Measurements from ENCODE around the gene MYL7. TPM values are rescaled to one million over a fixed set of nuclear protein-coding genes. Genes with fewer than 3 reads are reported as not detected.
A peak's percentile ranks its signal among the peaks of the same experiment; 100 is the strongest.

Gene MYL7
- total and polyA plus RNA-seq, 2 experiments from 2014 or later = 4.8 TPM; not detected in 1

GRCh38 chr7:44103566-44103922, 37.6 kb downstream of the MYL7 start (continued):
- TF ChIP-seq, protein P1, sequence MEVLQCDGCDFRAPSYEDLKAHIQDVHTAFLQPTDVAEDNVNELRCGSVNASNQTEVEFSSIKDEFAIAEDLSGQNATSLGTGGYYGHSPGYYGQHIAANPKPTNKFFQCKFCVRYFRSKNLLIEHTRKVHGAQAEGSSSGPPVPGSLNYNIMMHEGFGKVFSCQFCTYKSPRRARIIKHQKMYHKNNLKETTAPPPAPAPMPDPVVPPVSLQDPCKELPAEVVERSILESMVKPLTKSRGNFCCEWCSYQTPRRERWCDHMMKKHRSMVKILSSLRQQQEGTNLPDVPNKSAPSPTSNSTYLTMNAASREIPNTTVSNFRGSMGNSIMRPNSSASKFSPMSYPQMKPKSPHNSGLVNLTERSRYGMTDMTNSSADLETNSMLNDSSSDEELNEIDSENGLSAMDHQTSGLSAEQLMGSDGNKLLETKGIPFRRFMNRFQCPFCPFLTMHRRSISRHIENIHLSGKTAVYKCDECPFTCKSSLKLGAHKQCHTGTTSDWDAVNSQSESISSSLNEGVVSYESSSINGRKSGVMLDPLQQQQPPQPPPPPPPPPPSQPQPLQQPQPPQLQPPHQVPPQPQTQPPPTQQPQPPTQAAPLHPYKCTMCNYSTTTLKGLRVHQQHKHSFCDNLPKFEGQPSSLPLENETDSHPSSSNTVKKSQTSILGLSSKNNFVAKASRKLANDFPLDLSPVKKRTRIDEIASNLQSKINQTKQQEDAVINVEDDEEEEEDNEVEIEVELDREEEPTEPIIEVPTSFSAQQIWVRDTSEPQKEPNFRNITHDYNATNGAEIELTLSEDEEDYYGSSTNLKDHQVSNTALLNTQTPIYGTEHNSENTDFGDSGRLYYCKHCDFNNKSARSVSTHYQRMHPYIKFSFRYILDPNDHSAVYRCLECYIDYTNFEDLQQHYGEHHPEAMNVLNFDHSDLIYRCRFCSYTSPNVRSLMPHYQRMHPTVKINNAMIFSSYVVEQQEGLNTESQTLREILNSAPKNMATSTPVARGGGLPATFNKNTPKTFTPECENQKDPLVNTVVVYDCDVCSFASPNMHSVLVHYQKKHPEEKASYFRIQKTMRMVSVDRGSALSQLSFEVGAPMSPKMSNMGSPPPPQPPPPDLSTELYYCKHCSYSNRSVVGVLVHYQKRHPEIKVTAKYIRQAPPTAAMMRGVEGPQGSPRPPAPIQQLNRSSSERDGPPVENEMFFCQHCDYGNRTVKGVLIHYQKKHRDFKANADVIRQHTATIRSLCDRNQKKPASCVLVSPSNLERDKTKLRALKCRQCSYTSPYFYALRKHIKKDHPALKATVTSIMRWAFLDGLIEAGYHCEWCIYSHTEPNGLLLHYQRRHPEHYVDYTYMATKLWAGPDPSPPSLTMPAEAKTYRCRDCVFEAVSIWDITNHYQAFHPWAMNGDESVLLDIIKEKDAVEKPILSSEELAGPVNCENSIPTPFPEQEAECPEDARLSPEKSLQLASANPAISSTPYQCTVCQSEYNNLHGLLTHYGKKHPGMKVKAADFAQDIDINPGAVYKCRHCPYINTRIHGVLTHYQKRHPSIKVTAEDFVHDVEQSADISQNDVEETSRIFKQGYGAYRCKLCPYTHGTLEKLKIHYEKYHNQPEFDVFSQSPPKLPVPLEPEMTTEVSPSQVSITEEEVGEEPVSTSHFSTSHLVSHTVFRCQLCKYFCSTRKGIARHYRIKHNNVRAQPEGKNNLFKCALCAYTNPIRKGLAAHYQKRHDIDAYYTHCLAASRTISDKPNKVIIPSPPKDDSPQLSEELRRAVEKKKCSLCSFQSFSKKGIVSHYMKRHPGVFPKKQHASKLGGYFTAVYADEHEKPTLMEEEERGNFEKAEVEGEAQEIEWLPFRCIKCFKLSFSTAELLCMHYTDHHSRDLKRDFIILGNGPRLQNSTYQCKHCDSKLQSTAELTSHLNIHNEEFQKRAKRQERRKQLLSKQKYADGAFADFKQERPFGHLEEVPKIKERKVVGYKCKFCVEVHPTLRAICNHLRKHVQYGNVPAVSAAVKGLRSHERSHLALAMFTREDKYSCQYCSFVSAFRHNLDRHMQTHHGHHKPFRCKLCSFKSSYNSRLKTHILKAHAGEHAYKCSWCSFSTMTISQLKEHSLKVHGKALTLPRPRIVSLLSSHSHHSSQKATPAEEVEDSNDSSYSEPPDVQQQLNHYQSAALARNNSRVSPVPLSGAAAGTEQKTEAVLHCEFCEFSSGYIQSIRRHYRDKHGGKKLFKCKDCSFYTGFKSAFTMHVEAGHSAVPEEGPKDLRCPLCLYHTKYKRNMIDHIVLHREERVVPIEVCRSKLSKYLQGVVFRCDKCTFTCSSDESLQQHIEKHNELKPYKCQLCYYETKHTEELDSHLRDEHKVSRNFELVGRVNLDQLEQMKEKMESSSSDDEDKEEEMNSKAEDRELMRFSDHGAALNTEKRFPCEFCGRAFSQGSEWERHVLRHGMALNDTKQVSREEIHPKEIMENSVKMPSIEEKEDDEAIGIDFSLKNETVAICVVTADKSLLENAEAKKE (CRISPR knock-in tag; IDR thresholded peaks at IDR 0.05) = no peak

DNA sequence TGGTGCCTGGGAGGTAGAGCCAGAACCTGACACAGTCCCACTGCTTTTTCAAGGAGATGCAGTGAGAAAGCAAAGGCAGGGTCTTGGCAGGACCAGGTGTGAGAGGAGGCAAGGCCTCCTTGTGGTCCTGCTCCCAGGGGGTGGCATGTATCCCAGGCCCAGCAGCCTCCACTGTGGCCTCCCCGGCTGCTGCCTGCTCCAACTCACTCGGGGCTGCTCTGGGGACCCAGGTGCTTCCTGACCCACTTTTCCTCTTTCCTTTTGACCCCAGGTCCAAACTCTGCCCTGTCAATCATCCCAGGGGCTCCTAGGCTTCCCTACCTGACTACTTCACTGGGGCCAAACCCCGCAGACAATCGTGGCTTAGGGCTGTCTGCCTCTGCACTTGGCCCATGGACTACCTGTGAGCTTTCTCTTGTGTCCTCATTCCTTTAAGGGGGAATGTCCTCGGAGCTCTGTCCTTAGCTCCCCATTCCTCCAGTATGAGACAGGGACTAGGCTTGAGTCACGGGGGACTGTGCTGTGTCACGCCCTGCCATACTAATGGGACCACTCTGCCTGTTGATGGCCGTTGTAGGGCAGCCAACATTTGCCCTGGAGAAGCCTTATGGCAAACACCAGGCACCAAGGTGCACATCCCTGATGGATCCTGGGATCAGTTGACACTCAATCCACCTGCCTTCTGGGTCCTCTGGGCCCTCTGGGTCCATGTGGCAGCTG, 38.1 kb downstream of the MYL7 start:
- Histone ChIP-seq H4K20me1 (replicated peaks; ENCODE audit: insufficient read depth) (no peaks in the 10 kb centered on the region), H2AFZ (peak overlapping the region; percentile 95), H3K27me3 (ENCODE audit: insufficient read depth) (peaks cover 9% of the 10 kb centered on the region; the same call in 1 of the 2 replicates), H3K9me2 (ENCODE audit: insufficient read depth) (no peaks in the 10 kb centered on the region), H3K27ac (ENCODE audit: low read depth) (no peak overlapping the region), H3F3A (replicated peaks; ENCODE audit: low read depth) (no peaks in the 10 kb centered on the region), H3K36me3 (ENCODE audit: insufficient read depth) (no peaks in the 10 kb centered on the region), H3K4me2 (peak overlapping the region; percentile 79; the same call in 1 of the 2 replicates), H3K79me2 (replicated peaks; ENCODE audit: insufficient read depth) (no peaks in the 10 kb centered on the region; the same call in 1 of the 2 replicates), H3K4me3 (peak overlapping the region; percentile 87), H3K4me1 (ENCODE audit: insufficient read depth) (peaks cover 8% of the 10 kb centered on the region; the same call in 1 of the 2 replicates)
- no peak for ATAC-seq
- Mint-ChIP-seq H3K4me1 (peaks cover 20% of the 10 kb centered on the region), H3K27ac (no peak overlapping the region), H3K27me3 (ENCODE audit: insufficient read depth, low read depth, poor library complexity) (peaks cover 16% of the 10 kb centered on the region), H3K4me3 (peak overlapping the region; percentile 63), H3K9me3 (no peaks in the 10 kb centered on the region), H3K36me3 (ENCODE audit: low read depth) (peaks cover 3% of the 10 kb centered on the region; the same call in 1 of the 3 replicates)
- DNase-seq (ENCODE audit: low spot score) = no peak
- TF ChIP-seq, protein P2, sequence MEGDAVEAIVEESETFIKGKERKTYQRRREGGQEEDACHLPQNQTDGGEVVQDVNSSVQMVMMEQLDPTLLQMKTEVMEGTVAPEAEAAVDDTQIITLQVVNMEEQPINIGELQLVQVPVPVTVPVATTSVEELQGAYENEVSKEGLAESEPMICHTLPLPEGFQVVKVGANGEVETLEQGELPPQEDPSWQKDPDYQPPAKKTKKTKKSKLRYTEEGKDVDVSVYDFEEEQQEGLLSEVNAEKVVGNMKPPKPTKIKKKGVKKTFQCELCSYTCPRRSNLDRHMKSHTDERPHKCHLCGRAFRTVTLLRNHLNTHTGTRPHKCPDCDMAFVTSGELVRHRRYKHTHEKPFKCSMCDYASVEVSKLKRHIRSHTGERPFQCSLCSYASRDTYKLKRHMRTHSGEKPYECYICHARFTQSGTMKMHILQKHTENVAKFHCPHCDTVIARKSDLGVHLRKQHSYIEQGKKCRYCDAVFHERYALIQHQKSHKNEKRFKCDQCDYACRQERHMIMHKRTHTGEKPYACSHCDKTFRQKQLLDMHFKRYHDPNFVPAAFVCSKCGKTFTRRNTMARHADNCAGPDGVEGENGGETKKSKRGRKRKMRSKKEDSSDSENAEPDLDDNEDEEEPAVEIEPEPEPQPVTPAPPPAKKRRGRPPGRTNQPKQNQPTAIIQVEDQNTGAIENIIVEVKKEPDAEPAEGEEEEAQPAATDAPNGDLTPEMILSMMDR (conservative IDR thresholded peaks at IDR 0.05; ENCODE audit: low read depth in 2 of 2) = no peak
- no peak for TF ChIP-seq ETS1 (IDR thresholded peaks at IDR 0.05)
- no peak for TF ChIP-seq ZNF114 (CRISPR knock-in tag; IDR thresholded peaks at IDR 0.05)
- no peak for TF ChIP-seq CREB1 (CRISPR knock-in tag; IDR thresholded peaks at IDR 0.05; ENCODE audit: low read depth)
- no peak for TF ChIP-seq EZH2 (IDR thresholded peaks at IDR 0.05; ENCODE audit: low read depth, unreplicated experiment)
